Subcutaneous abdominal adipose tissue (tissue), 5 donors: Measurements from ENCODE around the gene HDAC2.

Experiments
- H3K27ac ChIP-seq: one replicate; pipeline ENCODE4 v1.7.0; 2013; ENCODE audit warnings: low read depth, mild to moderate bottlenecking, inconsistent platforms, low read length, moderate library complexity
- H3K27me3 ChIP-seq, 5 donors: one replicate each; pipeline ENCODE4 v1.7.0; 2013; ENCODE audit warnings: low read length in 5 of 5, inconsistent platforms in 1 of 5; ENCODE audit not compliant: control insufficient read depth in 5 of 5, insufficient read depth in 4 of 5
- H3K36me3 ChIP-seq, 5 donors: one replicate each; pipeline ENCODE4 v1.7.0; 2013; ENCODE audit warnings: low read length in 5 of 5; ENCODE audit not compliant: control insufficient read depth in 5 of 5, insufficient read depth in 5 of 5
- H3K4me1 ChIP-seq, 5 donors: one replicate each; pipeline ENCODE4 v1.7.0; 2013; ENCODE audit warnings: low read length in 5 of 5, mild to moderate bottlenecking in 3 of 5, moderate library complexity in 1 of 5; ENCODE audit not compliant: control insufficient read depth in 5 of 5, insufficient read depth in 5 of 5
- H3K4me3 ChIP-seq, 5 donors: one replicate each; pipeline ENCODE4 v1.7.0; 2013; ENCODE audit warnings: low read length in 5 of 5, low read depth in 1 of 5
- H3K9ac ChIP-seq, 5 donors: one replicate each; pipeline ENCODE4 v1.7.0; 2013; ENCODE audit warnings: low read length in 5 of 5, mild to moderate bottlenecking in 4 of 5, moderate library complexity in 3 of 5
- H3K9me3 ChIP-seq, 5 donors: one replicate each; pipeline ENCODE4 v1.7.0; 2013; ENCODE audit warnings: low read length in 5 of 5; ENCODE audit not compliant: control insufficient read depth in 5 of 5
- donor health status: healthy.
- donor health status: healthy.
- donor health status: healthy.
- donor health status: healthy.
- donor health status: healthy.

HDAC2 gene

DNA sequence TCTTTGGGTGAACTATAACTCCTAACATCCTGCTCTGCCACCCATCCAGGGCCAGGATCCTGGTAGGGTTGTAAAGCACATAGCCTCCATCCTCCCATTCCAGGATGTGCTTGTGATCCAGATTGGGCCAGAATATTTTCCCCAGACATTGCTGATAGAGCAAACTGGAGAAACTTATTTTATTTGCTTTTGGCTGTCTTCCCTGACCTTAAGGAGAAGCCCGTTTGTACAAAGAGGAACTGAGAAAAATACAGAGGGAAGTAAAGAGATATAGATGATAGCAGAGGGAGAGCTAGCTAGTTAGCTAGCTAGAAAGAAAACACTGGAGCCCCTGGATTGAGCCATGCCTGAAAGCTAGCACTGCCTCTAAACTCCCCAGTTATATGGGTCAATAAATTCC lies 9.0 kb upstream of the HDAC2 start:
- Histone ChIP-seq H3K9me3 (no peaks in the 10 kb centered on the region), H3K4me1 (peaks cover 0 to 11% (median 8%) of the 10 kb centered on the region in 5 donors), H3K36me3 (no peaks in the 10 kb centered on the region), H3K27ac (no peak overlapping the region), H3K9ac (no peak overlapping the region), H3K4me3 (no peak overlapping the region), H3K27me3 (no peaks in the 10 kb centered on the region)

DNA sequence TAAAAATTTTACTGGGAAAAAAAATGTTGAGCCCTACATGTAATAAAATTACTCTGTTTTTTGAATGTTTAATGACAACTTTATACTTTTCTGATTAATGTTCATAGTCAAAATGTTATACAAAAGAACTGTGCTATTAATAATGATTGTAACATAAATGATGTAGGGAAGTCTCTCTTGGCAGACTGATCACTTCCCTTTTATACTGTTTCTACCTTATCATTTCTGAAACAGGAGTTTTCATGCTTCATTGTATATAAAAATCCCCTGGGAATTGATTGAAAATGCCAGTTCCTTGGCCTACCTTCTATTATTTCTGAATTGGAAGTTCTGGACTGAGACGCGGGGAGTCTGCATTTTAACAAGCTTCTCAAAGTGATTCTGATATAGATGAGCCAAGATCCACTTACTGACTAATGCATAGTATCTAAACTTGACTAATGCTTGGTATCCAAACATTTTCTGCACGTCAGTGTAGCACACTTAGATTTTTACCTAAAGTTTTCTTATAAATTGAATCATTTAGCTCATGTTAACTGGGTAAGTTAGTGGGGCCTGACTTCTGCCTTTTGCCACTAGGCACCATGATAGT lies 7.2 kb upstream of the HDAC2 start:
- no peak overlapping the region for H3K27ac ChIP-seq
- H3K9ac ChIP-seq: no peak overlapping the region
- H3K36me3 ChIP-seq: no peaks in the 10 kb centered on the region
- H3K9me3 ChIP-seq: no peaks in the 10 kb centered on the region
- H3K27me3 ChIP-seq: no peaks in the 10 kb centered on the region
- no peak overlapping the region for H3K4me3 ChIP-seq
- peaks cover 0 to 11% (median 8%) of the 10 kb centered on the region in 5 donors for H3K4me1 ChIP-seq

- Histone ChIP-seq H3K36me3 (no peaks in the 10 kb centered on the region), H3K9me3 (no peaks in the 10 kb centered on the region), H3K27ac (no peak overlapping the region), H3K4me3 (no peak overlapping the region), H3K9ac (no peak overlapping the region), H3K4me1 (peaks cover 0 to 15% (median 10%) of the 10 kb centered on the region in 5 donors), H3K27me3 (no peaks in the 10 kb centered on the region)
These were observed 5.9 kb upstream of the HDAC2 start for GRCh38 chr6:113976806-113977205.

DNA sequence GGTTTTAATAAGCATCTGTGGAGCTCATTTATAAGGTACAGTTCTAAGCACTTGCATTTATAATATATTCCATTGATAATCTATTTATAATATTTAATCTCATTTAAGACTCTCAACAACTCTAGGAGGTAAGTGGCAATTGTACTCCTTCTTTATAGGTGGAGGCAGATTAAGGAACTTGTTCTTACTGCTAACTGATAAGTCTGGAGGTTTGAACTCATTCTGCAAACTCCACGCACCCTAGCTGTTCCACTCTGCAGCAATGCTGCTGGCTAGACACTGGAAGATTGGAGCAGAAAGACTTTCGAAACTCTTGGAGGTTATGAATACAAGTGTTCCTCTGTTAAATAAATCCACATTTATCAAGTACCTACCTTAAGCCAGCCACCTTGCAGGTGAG lies 793 bp upstream of the HDAC2 start:
- Histone ChIP-seq H3K27me3 (no peaks in the 10 kb centered on the region), H3K36me3 (no peaks in the 10 kb centered on the region), H3K9ac (peak overlapping the region in 4 of 5 donors; percentile 88 to 98 (median 91)), H3K27ac (peak overlapping the region; percentile 88), H3K4me3 (peak overlapping the region; percentile 57 to 97 (median 90)), H3K9me3 (no peaks in the 10 kb centered on the region), H3K4me1 (peaks cover 0 to 28% (median 23%) of the 10 kb centered on the region in 5 donors)

DNA sequence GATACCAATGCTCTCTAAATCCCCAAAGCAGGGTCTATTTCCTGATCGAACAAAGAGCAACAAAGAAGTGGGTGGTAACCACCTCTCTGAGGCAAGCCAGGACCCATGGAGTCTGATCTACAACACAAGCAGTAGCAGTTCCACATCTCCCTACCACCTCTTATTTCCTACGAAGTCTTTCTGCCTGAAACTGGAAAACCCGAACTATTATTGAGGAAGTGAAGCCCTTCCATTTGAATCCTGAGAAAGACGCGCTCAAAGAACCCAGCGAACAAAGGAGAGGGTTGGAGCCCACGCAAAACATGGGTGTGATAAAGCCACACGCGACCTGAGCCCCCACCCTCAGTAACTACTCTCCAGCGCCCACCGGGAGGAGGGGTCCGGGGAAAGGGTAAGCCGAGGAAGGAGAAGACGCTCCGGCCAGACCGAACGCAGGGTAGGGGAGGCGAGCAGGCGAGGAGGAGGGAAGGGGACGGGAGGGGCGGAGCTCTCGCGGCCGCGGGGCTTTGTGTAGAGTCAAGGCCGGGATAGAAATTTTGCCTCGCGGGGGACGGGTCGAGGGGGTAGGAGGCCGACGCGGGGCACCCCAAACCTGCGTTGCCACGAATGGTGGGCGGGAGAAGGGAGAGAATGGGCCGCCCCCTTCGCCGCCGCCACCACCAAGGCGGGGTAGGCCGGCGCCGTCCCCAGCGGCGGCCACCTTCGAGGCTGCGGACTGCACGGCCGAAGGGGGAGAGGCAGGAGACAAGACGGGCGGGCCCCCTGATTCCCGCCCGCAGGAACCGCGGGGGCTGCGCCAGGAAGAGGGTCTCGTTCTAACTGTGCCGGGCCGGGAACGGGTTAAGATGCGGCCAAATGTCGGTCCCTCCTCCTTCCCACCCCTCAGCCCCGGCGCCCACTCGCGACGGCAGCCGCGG lies 802 bp downstream of the HDAC2 start:
- H3K27ac ChIP-seq: peak overlapping the region; percentile 88
- no peaks in the 10 kb centered on the region for H3K36me3 ChIP-seq
- H3K9ac ChIP-seq: peak overlapping the region; percentile 16 to 98 (median 90)
- H3K4me3 ChIP-seq: peak overlapping the region; percentile 80 to 97 (median 90)
- H3K4me1 ChIP-seq: peaks cover 0 to 32% (median 23%) of the 10 kb centered on the region in 5 donors
- H3K9me3 ChIP-seq: no peaks in the 10 kb centered on the region
- H3K27me3 ChIP-seq: no peaks in the 10 kb centered on the region

GRCh38 chr6:113968472-113968871 lies 2.5 kb downstream of the HDAC2 start:
- H3K27me3 ChIP-seq: no peaks in the 10 kb centered on the region
- H3K36me3 ChIP-seq: no peaks in the 10 kb centered on the region
- H3K9ac ChIP-seq: no peak overlapping the region
- peaks cover 0 to 32% (median 24%) of the 10 kb centered on the region in 5 donors for H3K4me1 ChIP-seq
- H3K4me3 ChIP-seq: peak overlapping the region in 2 of 5 donors; percentile 0 to 1
- no peak overlapping the region for H3K27ac ChIP-seq
- H3K9me3 ChIP-seq: no peaks in the 10 kb centered on the region

DNA sequence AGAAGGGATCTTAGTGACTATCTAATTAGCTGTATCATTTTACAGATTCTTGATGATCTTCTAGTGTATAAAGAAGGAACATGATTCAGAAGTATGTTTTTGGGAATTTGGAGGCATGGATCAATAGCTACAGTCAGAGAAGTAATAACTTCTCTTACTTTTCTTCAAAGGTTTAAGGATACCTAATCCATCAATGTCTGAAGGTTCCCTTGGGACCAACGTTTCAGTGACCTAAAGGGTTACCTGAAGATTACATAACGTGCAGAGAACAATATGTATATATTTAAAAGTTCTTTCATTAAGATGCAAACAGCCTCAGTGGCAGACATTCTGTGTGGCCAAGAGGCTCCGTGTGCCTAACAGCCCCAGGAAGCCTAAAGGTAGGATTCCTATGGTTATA lies 3.2 kb downstream of the HDAC2 start:
- no peak overlapping the region for H3K27ac ChIP-seq
- H3K4me1 ChIP-seq: peaks cover 0 to 32% (median 24%) of the 10 kb centered on the region in 5 donors
- no peak overlapping the region for H3K4me3 ChIP-seq
- H3K36me3 ChIP-seq: no peaks in the 10 kb centered on the region
- H3K9ac ChIP-seq: no peak overlapping the region
- H3K27me3 ChIP-seq: no peaks in the 10 kb centered on the region
- H3K9me3 ChIP-seq: no peaks in the 10 kb centered on the region

GRCh38 chr6:113960795-113961194 lies 10.2 kb downstream of the HDAC2 start:
- Histone ChIP-seq H3K27ac (no peak overlapping the region), H3K4me1 (peaks cover 0 to 4% (median 0%) of the 10 kb centered on the region in 5 donors), H3K9ac (no peak overlapping the region), H3K4me3 (no peak overlapping the region), H3K27me3 (no peaks in the 10 kb centered on the region), H3K36me3 (peaks cover 0 to 16% (median 3%) of the 10 kb centered on the region in 5 donors), H3K9me3 (no peaks in the 10 kb centered on the region)

GRCh38 chr6:113959235-113959634 lies 11.7 kb downstream of the HDAC2 start:
- H3K36me3 ChIP-seq: peaks cover 2 to 22% (median 4%) of the 10 kb centered on the region in 5 donors
- no peaks in the 10 kb centered on the region for H3K9me3 ChIP-seq
- no peak overlapping the region for H3K27ac ChIP-seq
- H3K27me3 ChIP-seq: no peaks in the 10 kb centered on the region
- H3K4me3 ChIP-seq: no peak overlapping the region
- H3K4me1 ChIP-seq: no peaks in the 10 kb centered on the region
- H3K9ac ChIP-seq: no peak overlapping the region

- Histone ChIP-seq H3K27ac (no peak overlapping the region), H3K9ac (no peak overlapping the region), H3K36me3 (peaks cover 4 to 41% (median 18%) of the 10 kb centered on the region in 5 donors), H3K27me3 (no peaks in the 10 kb centered on the region), H3K4me3 (no peak overlapping the region), H3K9me3 (no peaks in the 10 kb centered on the region), H3K4me1 (no peaks in the 10 kb centered on the region)
These were observed 16.3 kb downstream of the HDAC2 start for GRCh38 chr6:113954653-113955052.
